Hypothalamus (tissue), 51 donors: ENCODE data around the gene SUV39H1.
"Not testable (repeated sequence)": the region's sequence is repeated elsewhere in the genome, so short reads cannot be mapped to it uniquely, and the experiment has no call there.

Experiments
- DNase-seq, 51 donors: peaks; one replicate each; lab custom pipeline; 2025; lab: John Stamatoyannopoulos, UW

Gene SUV39H1

GRCh38 chrX:48685416-48685815, 11.1 kb upstream of the SUV39H1 start:
- no peak for DNase-seq

GRCh38 chrX:48688531-48689150, 7.9 kb upstream of the SUV39H1 start:
- no peak for DNase-seq

- no peak for DNase-seq
Observed at GRCh38 chrX:48689208-48689920, 7.2 kb upstream of the SUV39H1 start.

- DNase-seq, result not testable (repeated sequence)
Observed at GRCh38 chrX:48691746-48692145, 4.8 kb upstream of the SUV39H1 start.

- peak in 2 of 51 donors; percentile 0 to 2 for DNase-seq
Observed at GRCh38 chrX:48694776-48695533, 1.6 kb upstream of the SUV39H1 start.

GRCh38 chrX:48695534-48695896, 1.0 kb upstream of the SUV39H1 start:
- peak in 15 of 51 donors; percentile 1 to 43 (median 20) for DNase-seq

GRCh38 chrX:48695925-48696300, 621 bp upstream of the SUV39H1 start:
- peak in 4 of 51 donors; percentile 33 to 46 (median 44) for DNase-seq

GRCh38 chrX:48696909-48697727, 584 bp downstream of the SUV39H1 start:
- DNase-seq, result peak in 10 of 51 donors; percentile 3 to 55 (median 22)

- no peak for DNase-seq
Observed at GRCh38 chrX:48698306-48698705, 1.8 kb downstream of the SUV39H1 start.

- DNase-seq, result no peak
Observed at GRCh38 chrX:48700246-48700645, 3.7 kb downstream of the SUV39H1 start.

- no peak for DNase-seq
Observed at GRCh38 chrX:48700951-48701653, 4.6 kb downstream of the SUV39H1 start.

- no peak for DNase-seq
Observed at GRCh38 chrX:48702032-48702431, 5.5 kb downstream of the SUV39H1 start.

- no peak for DNase-seq
Observed at GRCh38 chrX:48702716-48703115, 6.2 kb downstream of the SUV39H1 start.

- DNase-seq, result no peak
Observed at GRCh38 chrX:48703228-48703627, 6.7 kb downstream of the SUV39H1 start.

- DNase-seq, result peak in 26 of 51 donors; percentile 2 to 60 (median 18)
Observed at GRCh38 chrX:48703642-48704481, 7.3 kb downstream of the SUV39H1 start.

GRCh38 chrX:48705871-48706270, 9.3 kb downstream of the SUV39H1 start:
- no peak for DNase-seq

- DNase-seq, result no peak
Observed at GRCh38 chrX:48709522-48710112, 13.1 kb downstream of the SUV39H1 start.

GRCh38 chrX:48711162-48711928, 14.8 kb downstream of the SUV39H1 start:
- no peak for DNase-seq
